Measurements from ENCODE around the gene WNT9A. TPM values are rescaled to one million over a fixed set of nuclear protein-coding genes. Genes with fewer than 3 reads are reported as not detected.

Gene WNT9A
- total RNA-seq, 1 experiment from 2014 or later = 22.2 TPM

DNA sequence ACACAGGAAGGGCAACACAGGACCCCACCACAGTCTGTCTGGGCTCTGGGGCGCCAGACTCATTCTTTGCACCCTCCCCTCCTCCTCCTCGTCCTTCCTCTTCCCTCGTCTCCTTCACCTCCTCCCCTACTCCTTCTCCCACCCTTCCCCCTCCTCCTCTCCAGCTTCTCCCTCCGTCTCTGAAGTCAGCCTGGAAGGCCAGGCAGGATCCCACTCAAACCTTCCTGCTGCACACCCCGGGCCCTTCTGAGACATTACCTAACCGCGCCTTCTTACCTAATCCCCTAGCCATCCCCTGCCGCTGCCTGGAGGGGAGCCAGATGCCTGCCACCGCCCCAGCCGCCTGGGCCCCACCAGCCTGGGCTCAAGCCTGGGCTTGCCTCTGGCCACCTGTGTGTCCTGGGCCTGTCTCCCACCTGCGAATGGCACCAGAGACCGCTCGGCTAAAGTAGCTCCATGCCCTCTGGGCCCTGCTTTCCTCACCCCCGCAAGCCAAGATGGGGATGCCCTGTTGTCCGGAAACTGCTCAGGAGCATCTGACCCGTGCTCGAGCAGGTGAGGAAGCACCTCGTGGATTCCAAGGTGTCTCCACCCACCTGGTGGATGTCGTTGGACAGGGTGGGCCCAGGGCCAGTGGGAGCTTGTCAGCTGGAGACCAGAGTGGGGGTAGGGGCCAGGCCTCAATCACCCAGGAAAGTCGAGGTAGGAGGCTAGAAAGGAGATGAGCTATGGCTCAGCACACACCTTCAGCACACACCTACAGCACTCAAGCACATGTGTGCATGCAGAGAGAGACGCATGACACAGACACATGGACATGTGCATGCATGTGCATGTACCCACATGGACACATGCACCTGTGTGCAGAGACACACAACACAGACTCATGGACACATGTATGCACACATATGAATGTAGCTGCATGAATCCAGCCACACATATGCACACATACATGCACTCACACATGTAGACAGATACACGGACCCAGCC lies 31.9 kb downstream of the WNT9A start:
- TF ChIP-seq EZH2phosphoT487 (IDR thresholded peaks at IDR 0.05; ENCODE audit: borderline replicate concordance, low read length) = no peak
- TF ChIP-seq EZH2 (IDR thresholded peaks at IDR 0.05; ENCODE audit: low read length, unreplicated experiment) = no peak
- TF ChIP-seq, protein P1, sequence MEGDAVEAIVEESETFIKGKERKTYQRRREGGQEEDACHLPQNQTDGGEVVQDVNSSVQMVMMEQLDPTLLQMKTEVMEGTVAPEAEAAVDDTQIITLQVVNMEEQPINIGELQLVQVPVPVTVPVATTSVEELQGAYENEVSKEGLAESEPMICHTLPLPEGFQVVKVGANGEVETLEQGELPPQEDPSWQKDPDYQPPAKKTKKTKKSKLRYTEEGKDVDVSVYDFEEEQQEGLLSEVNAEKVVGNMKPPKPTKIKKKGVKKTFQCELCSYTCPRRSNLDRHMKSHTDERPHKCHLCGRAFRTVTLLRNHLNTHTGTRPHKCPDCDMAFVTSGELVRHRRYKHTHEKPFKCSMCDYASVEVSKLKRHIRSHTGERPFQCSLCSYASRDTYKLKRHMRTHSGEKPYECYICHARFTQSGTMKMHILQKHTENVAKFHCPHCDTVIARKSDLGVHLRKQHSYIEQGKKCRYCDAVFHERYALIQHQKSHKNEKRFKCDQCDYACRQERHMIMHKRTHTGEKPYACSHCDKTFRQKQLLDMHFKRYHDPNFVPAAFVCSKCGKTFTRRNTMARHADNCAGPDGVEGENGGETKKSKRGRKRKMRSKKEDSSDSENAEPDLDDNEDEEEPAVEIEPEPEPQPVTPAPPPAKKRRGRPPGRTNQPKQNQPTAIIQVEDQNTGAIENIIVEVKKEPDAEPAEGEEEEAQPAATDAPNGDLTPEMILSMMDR (conservative IDR thresholded peaks at IDR 0.05; ENCODE audit: low read depth, low read length) = no peak
- no TSS peak for BruUV-seq (replicated peaks)
- ChIA-PET CTCF (no interaction called here), POLR2A (ENCODE audit: unreplicated experiment) (no interaction called here)
- Histone ChIP-seq H3K4me3 (ENCODE audit: low read length) (no peak overlapping the region), H3K27me3 (ENCODE audit: low read length) (no peaks in the 10 kb centered on the region), H3K27ac (ENCODE audit: low read length) (no peak overlapping the region), H3K36me3 (ENCODE audit: low read depth, low read length) (no peaks in the 10 kb centered on the region), H2AFZ (ENCODE audit: low read length) (no peak overlapping the region), H3K79me2 (ENCODE audit: low read length) (no peaks in the 10 kb centered on the region), H3K4me1 (ENCODE audit: insufficient read depth, low read length) (no peaks in the 10 kb centered on the region), H3K9ac (ENCODE audit: low read length) (no peak overlapping the region), H3K9me2 (replicated peaks; ENCODE audit: low read length) (no peaks in the 10 kb centered on the region), H3K9me3 (ENCODE audit: low read length) (no peaks in the 10 kb centered on the region), H3K4me2 (ENCODE audit: low read length) (no peak overlapping the region), H4K20me1 (ENCODE audit: low read length) (no peaks in the 10 kb centered on the region), H3F3A (ENCODE audit: low read length, unreplicated experiment) (no peaks in the 10 kb centered on the region)
- DNase-seq (no peak), ATAC-seq (no peak)
- intact Hi-C loops (cut with micrococcal nuclease) = no loop called here

DNA sequence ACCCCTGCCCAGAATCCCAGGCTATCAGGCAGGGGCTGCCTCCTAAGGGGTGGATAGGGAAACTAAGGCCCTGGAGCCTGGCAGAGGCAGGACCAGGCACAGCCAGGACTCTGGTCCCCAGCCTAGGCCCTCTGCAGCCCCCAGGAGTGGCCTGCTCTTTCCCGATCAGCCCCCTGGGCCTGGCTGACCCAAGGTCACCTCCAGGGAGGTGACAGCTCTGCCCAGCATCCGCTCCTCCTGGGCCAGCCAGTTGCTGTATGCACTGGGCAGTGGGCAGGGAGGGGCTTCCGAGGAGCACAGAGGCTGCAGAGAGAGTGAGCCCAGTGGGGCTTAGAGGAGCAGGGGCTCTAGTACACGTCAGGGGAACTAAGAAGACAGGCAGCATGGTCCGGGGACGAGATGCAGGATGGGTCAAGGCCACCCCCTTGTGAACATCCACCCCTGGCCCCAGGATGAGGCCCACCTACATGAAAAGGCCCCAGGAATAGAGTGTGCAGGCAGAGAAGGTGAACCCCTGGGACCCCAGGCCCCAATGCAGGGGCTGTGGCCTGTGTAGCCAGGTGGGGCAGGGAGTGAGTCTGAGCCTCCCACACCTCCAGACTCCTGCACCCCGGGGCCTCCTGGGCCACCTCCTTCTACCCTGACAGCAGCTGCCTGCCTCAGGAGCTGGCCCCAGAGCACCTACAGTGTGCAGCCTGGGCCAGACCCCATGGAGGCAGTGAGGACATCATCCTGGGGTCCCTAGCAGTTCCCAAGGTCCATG lies 32.8 kb downstream of the WNT9A start:
- no peaks in the 10 kb centered on the region for H3K36me3 ChIP-seq (ENCODE audit: low read depth, low read length)
- intact Hi-C loops (cut with micrococcal nuclease) = no loop called here
- no peaks in the 10 kb centered on the region for H3K27me3 ChIP-seq (ENCODE audit: low read length)
- POLR2A ChIA-PET (ENCODE audit: unreplicated experiment) = no interaction called here
- ATAC-seq = no peak
- no peaks in the 10 kb centered on the region for H3K79me2 ChIP-seq (ENCODE audit: low read length)
- no peak overlapping the region for H3K4me3 ChIP-seq (ENCODE audit: low read length)
- no peaks in the 10 kb centered on the region for H4K20me1 ChIP-seq (ENCODE audit: low read length)
- no peak for DNase-seq
- H3K9ac ChIP-seq (ENCODE audit: low read length) = no peak overlapping the region
- no peaks in the 10 kb centered on the region for H3K9me3 ChIP-seq (ENCODE audit: low read length)
- TF ChIP-seq, protein P1 (conservative IDR thresholded peaks at IDR 0.05; ENCODE audit: low read depth, low read length) = no peak
- TF ChIP-seq EZH2phosphoT487 (IDR thresholded peaks at IDR 0.05; ENCODE audit: borderline replicate concordance, low read length) (no peak), EZH2 (IDR thresholded peaks at IDR 0.05; ENCODE audit: low read length, unreplicated experiment) (no peak)
- no peak overlapping the region for H3K27ac ChIP-seq (ENCODE audit: low read length)
- no peaks in the 10 kb centered on the region for H3F3A ChIP-seq (ENCODE audit: low read length, unreplicated experiment)
- no peak overlapping the region for H2AFZ ChIP-seq (ENCODE audit: low read length)
- CTCF ChIA-PET = no interaction called here
- no peak overlapping the region for H3K4me2 ChIP-seq (ENCODE audit: low read length)
- no peaks in the 10 kb centered on the region for H3K9me2 ChIP-seq (replicated peaks; ENCODE audit: low read length)
- no peaks in the 10 kb centered on the region for H3K4me1 ChIP-seq (ENCODE audit: insufficient read depth, low read length)
- no TSS peak for BruUV-seq (replicated peaks)

All from PC-3 (cell line).